ENCODE results near the gene TRIM33.

- TF ChIP-seq CTCF (conservative IDR thresholded peaks at IDR 0.05) (no peak), EZH2 (IDR thresholded peaks at IDR 0.05; ENCODE audit: low read depth) (no peak)
Measured at GRCh38 chr1:114485286-114485685, 25.7 kb downstream of the TRIM33 start.

Measured in PC-9 (cell line).